HepG2 (cell line): ENCODE data around the gene HBA1. TPM values are rescaled to one million over a fixed set of nuclear protein-coding genes. Genes with fewer than 3 reads are reported as not detected.

Experiments
- GABPA ChIP-seq, 2 experiments: IDR thresholded peaks; 2 replicates each; pipeline ENCODE4 v1.6.1; 2011 to 2016; ENCODE audit warnings: low read depth in 2 of 2, low read length in 1 of 2, missing biosample characterization in 1 of 2, missing genetic modification characterization in 1 of 2
- GPN1 ChIP-seq: sonication (generic); formaldehyde crosslinking; IDR thresholded peaks from 2 replicates; pipeline ENCODE4 v1.5.1; 2020; ENCODE audit warnings: missing genetic modification reagents, borderline replicate concordance
- HMG20A ChIP-seq: IDR thresholded peaks from 2 replicates; pipeline ENCODE4 v1.6.1; 2016; ENCODE audit warnings: borderline replicate concordance
- MXD1 ChIP-seq: sonication (generic); formaldehyde crosslinking; IDR thresholded peaks from 2 replicates; pipeline ENCODE4 v1.4.0; 2020; ENCODE audit warnings: mild to moderate bottlenecking, missing genetic modification reagents
- NR0B2 ChIP-seq: sonication (generic); formaldehyde crosslinking; IDR thresholded peaks from 2 replicates; pipeline ENCODE4 v1.4.0; 2020; ENCODE audit warnings: mild to moderate bottlenecking, missing genetic modification reagents
- RAD51 ChIP-seq: fragments of 450-650 bp; IDR thresholded peaks from 2 replicates; pipeline ENCODE4 v1.6.1; 2016; ENCODE audit warnings: borderline replicate concordance
- RARA ChIP-seq: IDR thresholded peaks from 2 replicates; pipeline ENCODE4 v1.6.1; 2016; ENCODE audit warnings: missing genetic modification reagents, missing compliant biosample characterization
- RNF219 ChIP-seq: sonication (generic); formaldehyde crosslinking; IDR thresholded peaks from 2 replicates; pipeline ENCODE4 v1.5.0; 2020; ENCODE audit warnings: mild to moderate bottlenecking, missing genetic modification reagents
- SMARCE1 ChIP-seq: fragments of 450-650 bp; IDR thresholded peaks from 2 replicates; pipeline ENCODE4 v1.6.1; 2017; ENCODE audit warnings: borderline replicate concordance
- SSRP1 ChIP-seq: IDR thresholded peaks from 2 replicates; pipeline ENCODE4 v1.6.1; 2016; ENCODE audit warnings: control low read depth
- STAG1 ChIP-seq: sonication (generic); formaldehyde crosslinking; IDR thresholded peaks from 2 replicates; pipeline ENCODE4 v1.4.0; 2020; ENCODE audit warnings: missing genetic modification reagents
- TGIF2 ChIP-seq: IDR thresholded peaks from 2 replicates; pipeline ENCODE4 v1.6.1; 2016; ENCODE audit warnings: control low read depth, missing compliant biosample characterization
- YEATS2 ChIP-seq: sonication (generic); formaldehyde crosslinking; IDR thresholded peaks from 2 replicates; pipeline ENCODE4 v1.4.0; 2020; ENCODE audit warnings: missing genetic modification reagents, borderline replicate concordance
- ZFP36 ChIP-seq: fragments of 150-350 bp; IDR thresholded peaks from 2 replicates; pipeline ENCODE4 v1.6.1; 2018; ENCODE audit warnings: borderline replicate concordance, low read length, low read depth; ENCODE audit not compliant: partially characterized antibody
- ZFY ChIP-seq: sonication (generic); formaldehyde crosslinking; IDR thresholded peaks from 2 replicates; pipeline ENCODE4 v1.4.0; 2020; ENCODE audit warnings: missing genetic modification reagents
- ZMAT3 ChIP-seq: sonication (generic); formaldehyde crosslinking; conservative IDR thresholded peaks from 2 replicates; pipeline ENCODE4 v1.7.0; 2021; ENCODE audit warnings: missing genetic modification reagents
- ZNF317 ChIP-seq: sonication (generic); formaldehyde crosslinking; IDR thresholded peaks from 2 replicates; pipeline ENCODE4 v1.5.0; 2020; ENCODE audit warnings: mild to moderate bottlenecking, missing genetic modification reagents
- ZNF782 ChIP-seq: sonication (generic); formaldehyde crosslinking; IDR thresholded peaks from 2 replicates; pipeline ENCODE4 v1.4.0; 2020; ENCODE audit warnings: missing genetic modification reagents, mild to moderate bottlenecking, borderline replicate concordance
- polyA plus RNA-seq, 8 experiments: library from polyadenylated mRNA; depleted of rRNA in 3 of 8; stranded (reverse) in 7 of 8; unstranded in 1 of 8; fragments of >200 nt; fragmentation: Illumina TruSeq in 4 of 8; extraction: Trizol in 4 of 8; gene quantifications; 2 replicates each; pipeline versions ENCODE4 v1.2.1 to v1.2.3, GENCODE V29; 2011 to 2016; ENCODE audit warnings: low read depth in 4 of 8, missing spikeins in 1 of 8, mixed read lengths in 1 of 8; ENCODE audit not compliant: insufficient read depth in 1 of 8
- total RNA-seq, 5 experiments: library from RNA; depleted of rRNA; stranded (reverse); fragments of >200 nt; fragmentation: Illumina TruSeq; extraction: Trizol; gene quantifications; 2 replicates each; pipeline ENCODE4 v1.2.3, GENCODE V29; 2016; ENCODE audit warnings: low read depth in 1 of 5
- TF ChIP-seq, protein P1 (sequence below): sonication (generic); formaldehyde crosslinking; IDR thresholded peaks from 2 replicates; pipeline ENCODE4 v1.5.0; 2020; ENCODE audit warnings: mild to moderate bottlenecking, missing genetic modification reagents, borderline replicate concordance
- TF ChIP-seq, protein P2 (sequence below): sonication (generic); formaldehyde crosslinking; IDR thresholded peaks from 2 replicates; pipeline ENCODE4 v1.8.0; 2022; ENCODE audit warnings: missing genetic modification reagents, mild to moderate bottlenecking, borderline replicate concordance
- TF ChIP-seq, protein P3 (sequence below): sonication (generic); formaldehyde crosslinking; IDR thresholded peaks from 2 replicates; pipeline ENCODE4 v1.4.0; 2020; ENCODE audit warnings: mild to moderate bottlenecking, missing genetic modification reagents

The HBA1 gene
- total and polyA plus RNA-seq, 2 of the 13 experiments (the other 11 are each of a cell fraction or from before 2014, with no cell fraction given), result 0.59 TPM; not detected in 1

GRCh38 chr16:180681-181564, 4.4 kb downstream of the HBA1 start (continued):
- TF ChIP-seq RAD51 (no peak), ZNF317 (CRISPR knock-in tag) (no peak; the same call in 1 of the 2 replicates), SMARCE1 (no peak), ZMAT3 (CRISPR knock-in tag) (peak; percentile 98), ZFY (CRISPR knock-in tag) (peak; percentile 94), GPN1 (no peak; the same call in 1 of the 2 replicates), GABPA (IDR thresholded peaks at IDR 0.05; ENCODE audit: low read depth, low read length) (no peak), GABPA (CRISPR knock-in tag; IDR thresholded peaks at IDR 0.05; ENCODE audit: low read depth) (no peak), NR0B2 (CRISPR knock-in tag) (peak; percentile 99), STAG1 (CRISPR knock-in tag) (peak; percentile 91), SSRP1 (CRISPR knock-in tag) (no peak), RARA (peak; percentile 66; the same call in 1 of the 2 replicates), ZNF782 (peak; percentile 96), HMG20A (0 out of 2 replicates have a peak, but pooled peaks have one; percentile 14), ZFP36 (no peak), YEATS2 (CRISPR knock-in tag) (peak; percentile 83; the same call in 1 of the 2 replicates), TGIF2 (0 out of 2 replicates have a peak, but pooled peaks have one; percentile 61), RNF219 (CRISPR knock-in tag) (peak; percentile 54; the same call in 1 of the 2 replicates), MXD1 (peak; percentile 99)
- TF ChIP-seq, protein P1, sequence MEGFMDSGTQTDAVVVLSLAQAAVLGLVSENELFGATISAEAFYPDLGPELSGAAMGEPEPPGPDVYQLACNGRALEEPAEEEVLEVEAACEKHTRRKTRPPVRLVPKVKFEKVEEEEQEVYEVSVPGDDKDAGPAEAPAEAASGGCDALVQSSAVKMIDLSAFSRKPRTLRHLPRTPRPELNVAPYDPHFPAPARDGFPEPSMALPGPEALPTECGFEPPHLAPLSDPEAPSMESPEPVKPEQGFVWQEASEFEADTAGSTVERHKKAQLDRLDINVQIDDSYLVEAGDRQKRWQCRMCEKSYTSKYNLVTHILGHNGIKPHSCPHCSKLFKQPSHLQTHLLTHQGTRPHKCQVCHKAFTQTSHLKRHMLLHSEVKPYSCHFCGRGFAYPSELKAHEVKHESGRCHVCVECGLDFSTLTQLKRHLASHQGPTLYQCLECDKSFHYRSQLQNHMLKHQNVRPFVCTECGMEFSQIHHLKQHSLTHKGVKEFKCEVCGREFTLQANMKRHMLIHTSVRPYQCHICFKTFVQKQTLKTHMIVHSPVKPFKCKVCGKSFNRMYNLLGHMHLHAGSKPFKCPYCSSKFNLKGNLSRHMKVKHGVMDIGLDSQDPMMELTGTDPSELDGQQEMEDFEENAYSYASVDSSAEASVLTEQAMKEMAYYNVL (CRISPR knock-in tag), result peak; percentile 75; the same call in 1 of the 2 replicates
- TF ChIP-seq, protein P2, sequence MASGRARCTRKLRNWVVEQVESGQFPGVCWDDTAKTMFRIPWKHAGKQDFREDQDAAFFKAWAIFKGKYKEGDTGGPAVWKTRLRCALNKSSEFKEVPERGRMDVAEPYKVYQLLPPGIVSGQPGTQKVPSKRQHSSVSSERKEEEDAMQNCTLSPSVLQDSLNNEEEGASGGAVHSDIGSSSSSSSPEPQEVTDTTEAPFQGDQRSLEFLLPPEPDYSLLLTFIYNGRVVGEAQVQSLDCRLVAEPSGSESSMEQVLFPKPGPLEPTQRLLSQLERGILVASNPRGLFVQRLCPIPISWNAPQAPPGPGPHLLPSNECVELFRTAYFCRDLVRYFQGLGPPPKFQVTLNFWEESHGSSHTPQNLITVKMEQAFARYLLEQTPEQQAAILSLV, result peak; percentile 97
- TF ChIP-seq, protein P3, sequence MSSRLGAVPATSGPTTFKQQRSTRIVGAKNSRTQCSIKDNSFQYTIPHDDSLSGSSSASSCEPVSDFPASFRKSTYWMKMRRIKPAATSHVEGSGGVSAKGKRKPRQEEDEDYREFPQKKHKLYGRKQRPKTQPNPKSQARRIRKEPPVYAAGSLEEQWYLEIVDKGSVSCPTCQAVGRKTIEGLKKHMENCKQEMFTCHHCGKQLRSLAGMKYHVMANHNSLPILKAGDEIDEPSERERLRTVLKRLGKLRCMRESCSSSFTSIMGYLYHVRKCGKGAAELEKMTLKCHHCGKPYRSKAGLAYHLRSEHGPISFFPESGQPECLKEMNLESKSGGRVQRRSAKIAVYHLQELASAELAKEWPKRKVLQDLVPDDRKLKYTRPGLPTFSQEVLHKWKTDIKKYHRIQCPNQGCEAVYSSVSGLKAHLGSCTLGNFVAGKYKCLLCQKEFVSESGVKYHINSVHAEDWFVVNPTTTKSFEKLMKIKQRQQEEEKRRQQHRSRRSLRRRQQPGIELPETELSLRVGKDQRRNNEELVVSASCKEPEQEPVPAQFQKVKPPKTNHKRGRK (CRISPR knock-in tag), result no peak
